ENCODE results near the gene PAX4. TPM values are rescaled to one million over a fixed set of nuclear protein-coding genes. Genes with fewer than 3 reads are reported as not detected.

Gene PAX4
- total and polyA plus RNA-seq, 4 donors: not detected

DNA sequence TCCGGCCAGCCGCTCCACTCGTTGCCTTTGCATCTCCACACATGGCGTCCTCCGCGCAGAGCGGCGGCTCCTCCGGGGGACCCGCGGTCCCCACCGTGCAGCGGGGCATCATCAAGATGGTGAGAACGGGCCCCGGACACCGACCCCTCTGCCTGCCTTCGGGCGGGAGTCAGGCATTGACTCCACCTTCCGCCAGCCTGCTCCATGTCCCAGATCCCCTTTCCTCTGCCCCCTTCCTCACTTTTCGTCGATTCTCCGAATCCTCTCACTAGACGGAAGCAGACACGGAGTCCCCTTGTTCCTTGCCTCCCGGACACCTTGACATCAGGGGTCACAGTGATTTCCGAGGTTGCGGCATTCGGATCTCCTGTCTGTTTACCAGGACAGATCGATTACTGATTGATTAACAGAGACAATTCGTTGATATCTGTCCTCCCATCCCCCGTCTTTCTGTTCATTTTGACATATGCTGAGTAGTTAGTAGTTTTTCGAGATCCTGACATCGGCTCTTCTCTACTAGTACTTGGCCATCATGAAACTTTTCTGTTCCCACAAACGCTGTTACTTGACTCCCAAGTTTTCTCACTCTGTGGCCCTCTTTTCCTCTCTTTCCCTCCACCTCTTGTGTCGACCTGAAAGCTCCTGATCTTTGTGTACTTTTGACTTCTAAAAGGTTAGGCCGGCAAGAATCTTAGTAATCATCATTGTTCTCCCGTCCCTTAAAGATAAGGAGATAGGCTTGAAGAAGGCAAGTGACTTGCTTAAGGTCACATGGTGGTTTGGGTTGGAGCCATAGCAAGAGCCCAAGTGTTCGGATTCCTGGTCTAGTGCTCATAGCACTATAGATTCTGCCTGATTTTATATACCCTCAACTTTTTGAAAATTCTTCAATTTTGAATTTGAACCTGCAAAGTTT is 34.6 kb upstream of the PAX4 start:
- H3K36me3 ChIP-seq (ENCODE audit: control insufficient read depth, insufficient read depth, low read length): peaks cover 3% of the 10 kb centered on the region
- peak overlapping the region; percentile 97 for H3K27ac ChIP-seq (ENCODE audit: low read depth, low read length)
- H3K27me3 ChIP-seq (ENCODE audit: control insufficient read depth, insufficient read depth, low read length): no peaks in the 10 kb centered on the region
- peak overlapping the region; percentile 98 for H3K4me3 ChIP-seq (ENCODE audit: low read depth, low read length)
- under 1% methylated on average over 30 of the region's 38 CpGs for WGBS (ENCODE audit: insufficient coverage)
- no peak for DNase-seq (ENCODE audit: low read depth in 4 of 6, low spot score in 6 of 6)
- no peaks in the 10 kb centered on the region for H3K9me3 ChIP-seq (ENCODE audit: control insufficient read depth, insufficient read depth, low read length)
- H3K4me1 ChIP-seq (ENCODE audit: control insufficient read depth, insufficient read depth, low read length): peaks cover 20% of the 10 kb centered on the region

DNA sequence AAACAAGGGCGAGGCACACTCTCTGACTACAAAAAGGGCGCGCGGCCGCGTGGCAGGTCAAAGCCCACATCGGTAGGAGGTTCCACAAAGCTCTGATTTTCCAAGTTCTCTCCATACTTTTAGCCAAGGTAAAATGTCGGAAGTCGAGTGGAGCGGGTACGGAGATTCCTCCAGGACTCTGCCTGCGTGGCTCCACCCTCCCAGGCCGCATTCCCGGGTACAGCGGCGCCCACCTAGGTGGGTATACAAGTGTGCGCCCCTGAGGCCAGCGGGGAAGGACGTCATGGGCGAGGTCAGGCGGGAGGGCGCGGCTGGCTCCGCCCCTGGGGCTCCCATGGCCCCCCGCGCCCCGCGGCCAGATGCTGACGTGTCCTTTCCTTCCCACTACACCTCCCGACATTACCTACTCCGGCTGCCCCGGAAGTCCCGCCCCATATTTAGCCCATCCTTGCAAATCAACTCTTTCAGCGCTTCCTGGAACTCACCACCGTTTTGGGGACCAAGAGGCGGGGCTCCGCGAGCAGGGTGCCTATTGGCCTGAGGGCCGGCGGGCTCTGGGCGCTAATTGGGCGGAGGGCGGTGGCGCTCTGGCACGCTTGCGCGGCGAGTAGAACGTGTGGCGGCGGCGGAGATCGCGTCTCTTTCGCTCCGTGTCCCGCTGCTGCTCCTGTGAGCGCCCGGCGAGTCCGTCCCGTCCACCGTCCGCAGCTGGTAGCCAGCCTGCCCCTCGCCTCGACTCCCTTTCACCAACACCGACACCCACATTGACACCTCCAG is 33.8 kb upstream of the PAX4 start, which contains the start of gene SND1:
TSS of gene SND1 (plus strand) at position 639 of the 777 bp plus-strand sequence. CDS start 180 bp downstream, outside the sequence.
- Histone ChIP-seq H3K4me3 (ENCODE audit: low read depth, low read length) (peak within 1 kb of the TSS; percentile 98), H3K4me1 (ENCODE audit: control insufficient read depth, insufficient read depth, low read length) (peaks cover 20% of the 10 kb centered on the region), H3K9me3 (ENCODE audit: control insufficient read depth, insufficient read depth, low read length) (no peaks in the 10 kb centered on the region), H3K36me3 (ENCODE audit: control insufficient read depth, insufficient read depth, low read length) (no peaks in the 10 kb centered on the region), H3K27me3 (ENCODE audit: control insufficient read depth, insufficient read depth, low read length) (no peaks in the 10 kb centered on the region), H3K27ac (ENCODE audit: low read depth, low read length) (peak within 1 kb of the TSS; percentile 97)
- DNase-seq (ENCODE audit: low read depth in 4 of 6, low spot score in 6 of 6): peak; percentile 87 to 100 (median 98)
- 0% methylated on average over 63 of the region's 67 CpGs for WGBS (ENCODE audit: insufficient coverage)

DNA sequence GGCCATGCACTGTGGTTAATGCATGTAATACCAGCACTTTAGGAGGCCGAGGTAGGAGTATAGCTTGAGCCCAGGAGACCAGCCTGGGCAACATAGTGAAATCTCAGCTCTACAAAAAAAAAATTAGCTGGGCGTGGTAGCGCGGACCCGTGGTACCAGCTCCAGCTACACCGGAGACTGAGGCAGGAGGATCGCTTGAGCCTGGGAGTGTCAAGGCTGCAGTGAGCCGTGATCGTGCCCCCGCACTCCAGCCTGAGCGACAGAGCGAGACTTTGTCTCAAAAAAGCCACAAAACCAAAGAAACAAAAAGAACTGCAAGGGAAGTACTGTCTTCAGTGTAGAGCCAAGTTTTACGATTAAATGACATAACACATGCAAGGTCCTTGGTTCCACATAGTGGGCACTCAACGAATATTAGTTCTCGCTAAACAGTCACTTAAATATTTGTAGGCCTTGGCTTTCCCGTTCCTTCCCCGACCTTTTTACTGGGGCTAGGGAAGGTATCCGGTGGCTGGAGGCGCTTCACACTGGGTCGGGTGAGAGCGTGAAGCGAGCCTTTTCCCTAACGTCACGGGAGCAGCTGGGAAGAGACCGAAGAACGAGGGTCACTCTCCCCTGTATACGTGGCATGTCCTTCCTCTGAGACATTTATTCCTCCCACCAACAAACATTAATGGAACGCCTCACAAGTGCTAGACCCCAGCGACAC is 33.1 kb upstream of the PAX4 start:
- peak overlapping the region; percentile 98 for H3K4me3 ChIP-seq (ENCODE audit: low read depth, low read length)
- WGBS (ENCODE audit: insufficient coverage): 43% methylated on average over 29 of the region's 29 CpGs
- H3K27ac ChIP-seq (ENCODE audit: low read depth, low read length): peak overlapping the region; percentile 97
- peak in 2 of 6 donors; percentile 15 to 44 for DNase-seq (ENCODE audit: low read depth in 4 of 6, low spot score in 6 of 6)
- no peaks in the 10 kb centered on the region for H3K36me3 ChIP-seq (ENCODE audit: control insufficient read depth, insufficient read depth, low read length)
- no peaks in the 10 kb centered on the region for H3K9me3 ChIP-seq (ENCODE audit: control insufficient read depth, insufficient read depth, low read length)
- no peaks in the 10 kb centered on the region for H3K27me3 ChIP-seq (ENCODE audit: control insufficient read depth, insufficient read depth, low read length)
- H3K4me1 ChIP-seq (ENCODE audit: control insufficient read depth, insufficient read depth, low read length): peaks cover 20% of the 10 kb centered on the region

DNA sequence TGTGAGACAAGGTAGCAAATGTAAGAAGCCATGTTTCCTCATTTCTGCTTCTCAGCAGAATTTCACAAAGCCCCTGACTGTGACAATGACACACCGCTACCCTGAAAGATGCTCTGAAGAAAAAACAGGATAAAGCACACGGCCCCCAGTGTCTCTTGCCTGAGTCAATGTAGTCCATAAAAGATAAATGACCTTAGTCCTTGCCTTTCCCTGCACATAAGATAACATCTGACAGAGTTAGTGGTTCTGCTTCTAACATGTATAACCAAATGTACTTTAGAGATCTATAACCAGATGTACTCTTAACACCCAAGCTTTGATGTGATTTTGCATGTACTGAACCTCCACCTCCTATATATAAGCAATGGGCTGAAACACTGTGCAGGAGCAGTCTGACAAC is 31.0 kb upstream of the PAX4 start:
- H3K4me3 ChIP-seq (ENCODE audit: low read depth, low read length): no peak overlapping the region
- no peak overlapping the region for H3K27ac ChIP-seq (ENCODE audit: low read depth, low read length)
- H3K36me3 ChIP-seq (ENCODE audit: control insufficient read depth, insufficient read depth, low read length): no peaks in the 10 kb centered on the region
- no peaks in the 10 kb centered on the region for H3K27me3 ChIP-seq (ENCODE audit: control insufficient read depth, insufficient read depth, low read length)
- no peaks in the 10 kb centered on the region for H3K9me3 ChIP-seq (ENCODE audit: control insufficient read depth, insufficient read depth, low read length)
- DNase-seq (ENCODE audit: low read depth in 4 of 6, low spot score in 6 of 6): no peak
- peaks cover 20% of the 10 kb centered on the region for H3K4me1 ChIP-seq (ENCODE audit: control insufficient read depth, insufficient read depth, low read length)
- 71% methylated on average over 2 of the region's 2 CpGs for WGBS (ENCODE audit: insufficient coverage)

DNA sequence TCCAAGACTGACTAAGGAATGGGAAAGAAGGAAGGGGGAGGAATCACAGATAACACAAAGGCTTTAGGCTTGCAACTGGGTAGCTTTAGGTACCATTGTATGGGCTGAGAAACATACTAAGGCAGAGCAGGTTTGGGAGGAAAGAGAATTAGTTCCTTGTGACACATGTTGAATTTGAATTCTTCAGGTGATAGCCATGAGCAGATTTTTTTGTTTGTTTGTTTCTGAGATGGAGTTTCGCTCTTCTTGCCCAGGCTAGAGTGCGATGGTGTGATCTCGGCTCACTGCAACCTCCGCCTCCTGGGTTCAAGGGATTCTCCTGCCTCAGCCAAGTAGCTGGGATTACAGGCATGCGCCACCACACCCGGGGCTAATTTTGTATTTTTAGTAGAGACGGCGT is 29.7 kb upstream of the PAX4 start:
- Histone ChIP-seq H3K4me1 (ENCODE audit: control insufficient read depth, insufficient read depth, low read length) (peaks cover 12% of the 10 kb centered on the region), H3K36me3 (ENCODE audit: control insufficient read depth, insufficient read depth, low read length) (no peaks in the 10 kb centered on the region), H3K9me3 (ENCODE audit: control insufficient read depth, insufficient read depth, low read length) (no peaks in the 10 kb centered on the region), H3K27ac (ENCODE audit: low read depth, low read length) (no peak overlapping the region), H3K4me3 (ENCODE audit: low read depth, low read length) (no peak overlapping the region), H3K27me3 (ENCODE audit: control insufficient read depth, insufficient read depth, low read length) (no peaks in the 10 kb centered on the region)
- 99% methylated on average over 8 of the region's 8 CpGs for WGBS (ENCODE audit: insufficient coverage)
- DNase-seq (ENCODE audit: low read depth in 4 of 6, low spot score in 6 of 6): no peak

DNA sequence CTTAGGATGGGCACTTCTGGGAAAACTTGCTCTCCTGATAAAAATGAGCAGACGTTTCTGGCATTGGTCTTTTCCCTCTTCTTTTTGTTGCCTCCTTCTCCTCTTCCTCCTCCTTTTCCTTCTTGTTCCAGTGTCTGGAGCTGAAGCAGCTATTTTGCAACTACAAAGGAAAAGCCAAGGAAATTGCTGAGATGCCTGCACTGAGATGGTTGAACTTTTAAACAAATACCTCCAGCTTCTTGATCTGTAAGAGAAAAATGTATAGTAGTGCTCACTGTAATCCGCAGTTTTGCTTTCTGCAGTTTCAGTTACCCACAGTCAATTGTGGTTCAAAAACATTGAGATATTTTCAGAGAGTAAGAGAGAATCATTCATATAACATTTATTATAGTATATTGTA is 26.5 kb upstream of the PAX4 start:
- Histone ChIP-seq H3K27me3 (ENCODE audit: control insufficient read depth, insufficient read depth, low read length) (no peaks in the 10 kb centered on the region), H3K4me1 (ENCODE audit: control insufficient read depth, insufficient read depth, low read length) (no peaks in the 10 kb centered on the region), H3K4me3 (ENCODE audit: low read depth, low read length) (no peak overlapping the region), H3K9me3 (ENCODE audit: control insufficient read depth, insufficient read depth, low read length) (no peaks in the 10 kb centered on the region), H3K36me3 (ENCODE audit: control insufficient read depth, insufficient read depth, low read length) (no peaks in the 10 kb centered on the region), H3K27ac (ENCODE audit: low read depth, low read length) (no peak overlapping the region)
- WGBS (ENCODE audit: insufficient coverage): 67% methylated on average over 1 of the region's 2 CpGs
- DNase-seq (ENCODE audit: low read depth in 4 of 6, low spot score in 6 of 6): no peak

DNA sequence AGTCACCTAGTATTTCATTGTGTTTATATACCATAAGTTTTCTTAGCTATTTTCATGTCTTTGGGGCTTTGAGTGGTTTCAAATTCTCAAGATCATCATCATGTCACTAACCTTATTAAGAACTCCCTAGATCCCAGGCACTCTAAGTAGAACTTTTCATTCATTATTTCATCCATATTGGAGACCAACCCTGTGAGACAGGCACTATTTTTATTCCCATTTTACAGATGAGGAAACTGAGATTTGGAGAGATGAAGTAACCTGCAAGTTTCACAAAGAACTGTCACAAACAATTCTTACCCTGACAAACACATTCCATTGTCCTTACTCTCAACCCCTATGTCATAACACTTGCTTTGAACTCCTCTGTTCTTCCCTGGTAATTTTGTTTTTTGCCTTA is 20.3 kb upstream of the PAX4 start:
- H3K27ac ChIP-seq (ENCODE audit: low read depth, low read length): no peak overlapping the region
- H3K27me3 ChIP-seq (ENCODE audit: control insufficient read depth, insufficient read depth, low read length): no peaks in the 10 kb centered on the region
- no peaks in the 10 kb centered on the region for H3K4me1 ChIP-seq (ENCODE audit: control insufficient read depth, insufficient read depth, low read length)
- DNase-seq (ENCODE audit: low read depth in 4 of 6, low spot score in 6 of 6): no peak
- H3K36me3 ChIP-seq (ENCODE audit: control insufficient read depth, insufficient read depth, low read length): no peaks in the 10 kb centered on the region
- H3K9me3 ChIP-seq (ENCODE audit: control insufficient read depth, insufficient read depth, low read length): no peaks in the 10 kb centered on the region
- H3K4me3 ChIP-seq (ENCODE audit: low read depth, low read length): no peak overlapping the region

DNA sequence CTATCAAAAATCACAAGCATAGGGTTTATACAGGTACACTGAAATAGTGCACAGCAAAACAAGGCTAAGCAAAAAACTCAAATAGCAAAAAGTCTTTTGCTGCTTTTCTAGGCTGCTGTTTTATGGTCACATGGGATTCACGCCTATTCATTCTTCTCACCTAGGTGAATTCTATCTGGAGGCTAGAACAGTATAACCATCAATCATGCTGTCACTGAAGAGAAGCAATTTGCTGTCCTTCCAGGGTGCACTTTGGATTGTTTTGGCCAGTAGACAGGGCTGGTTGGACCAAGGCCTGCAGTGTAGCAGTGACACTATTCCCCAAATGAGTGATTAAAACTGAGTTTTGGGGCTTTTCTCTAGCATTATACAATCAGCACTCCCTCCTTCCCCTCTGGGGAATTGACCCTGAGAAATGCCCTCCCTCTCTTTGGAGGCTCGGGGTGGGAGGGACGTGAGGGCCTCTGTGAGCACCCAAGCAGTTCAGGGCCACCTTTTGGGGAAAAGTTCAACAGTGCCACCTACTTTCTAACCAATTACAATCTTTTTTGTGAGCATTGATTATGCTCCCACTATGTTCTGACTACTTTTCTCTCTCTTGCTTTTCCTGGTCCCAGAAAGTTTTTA is 17.8 kb upstream of the PAX4 start:
- Histone ChIP-seq H3K36me3 (ENCODE audit: control insufficient read depth, insufficient read depth, low read length) (no peaks in the 10 kb centered on the region), H3K27ac (ENCODE audit: low read depth, low read length) (no peak overlapping the region), H3K27me3 (ENCODE audit: control insufficient read depth, insufficient read depth, low read length) (no peaks in the 10 kb centered on the region), H3K4me1 (ENCODE audit: control insufficient read depth, insufficient read depth, low read length) (no peaks in the 10 kb centered on the region), H3K9me3 (ENCODE audit: control insufficient read depth, insufficient read depth, low read length) (no peaks in the 10 kb centered on the region), H3K4me3 (ENCODE audit: low read depth, low read length) (no peak overlapping the region)
- WGBS (ENCODE audit: insufficient coverage): no CpG with 5 or more reads among the region's 3 CpGs
- DNase-seq (ENCODE audit: low read depth in 4 of 6, low spot score in 6 of 6): no peak

DNA sequence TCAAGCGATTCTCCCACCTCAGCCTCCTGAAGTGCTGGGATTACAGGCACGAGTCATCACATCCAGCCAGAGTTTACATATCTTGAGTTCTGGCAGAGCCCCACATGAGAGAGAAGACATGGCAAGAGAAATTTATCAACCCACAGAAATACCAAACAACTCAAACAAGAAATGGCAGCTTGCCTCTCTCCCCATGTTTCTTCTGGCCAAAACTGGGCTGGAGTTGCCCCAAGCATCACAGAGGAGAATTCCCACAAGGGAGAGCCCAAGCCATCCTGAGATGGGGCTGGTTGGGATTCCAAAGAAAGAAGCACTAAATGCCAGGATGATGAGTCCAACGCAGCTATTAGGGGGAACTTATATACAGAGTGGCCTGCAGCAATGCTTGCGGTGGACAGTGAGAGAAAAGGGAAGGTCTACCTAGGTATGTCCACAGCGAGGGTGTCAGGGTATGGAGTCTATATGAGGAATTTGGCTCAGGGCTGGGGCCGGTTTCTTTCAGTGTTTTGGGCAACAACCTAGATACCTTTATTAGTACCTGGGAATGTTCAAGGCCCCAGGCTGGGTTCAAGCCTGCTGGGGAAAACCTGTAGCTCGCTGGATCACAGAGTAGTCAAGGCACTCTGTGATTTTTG is 14.5 kb upstream of the PAX4 start:
- WGBS (ENCODE audit: insufficient coverage): 94% methylated on average over 6 of the region's 7 CpGs
- Histone ChIP-seq H3K27me3 (ENCODE audit: control insufficient read depth, insufficient read depth, low read length) (no peaks in the 10 kb centered on the region), H3K27ac (ENCODE audit: low read depth, low read length) (no peak overlapping the region), H3K36me3 (ENCODE audit: control insufficient read depth, insufficient read depth, low read length) (no peaks in the 10 kb centered on the region), H3K4me1 (ENCODE audit: control insufficient read depth, insufficient read depth, low read length) (no peaks in the 10 kb centered on the region), H3K4me3 (ENCODE audit: low read depth, low read length) (no peak overlapping the region), H3K9me3 (ENCODE audit: control insufficient read depth, insufficient read depth, low read length) (no peaks in the 10 kb centered on the region)
- peak in 1 of 6 donors; percentile 29 for DNase-seq (ENCODE audit: low read depth in 4 of 6, low spot score in 6 of 6)
